SK-MEL-5 (cell line): ENCODE measurements around the gene HIP1R. TPM values are rescaled to one million over a fixed set of nuclear protein-coding genes. Genes with fewer than 3 reads are reported as not detected.
A peak's percentile ranks its signal among the peaks of the same experiment; 100 is the strongest.

ENCODE experiments used
- DNase-seq: peaks from one replicate; pipeline ENCODE4 v3.0.0-alpha.2; 2016; ENCODE audit warnings: low read depth, low spot score
- in situ Hi-C: cut with HindIII; loops from 2 replicates; pipeline ENCODE4 v1.10.0; 2016; ENCODE audit warnings: low sequenced_read_pairs, high pct_unique_total_duplicates, low pct_unique_long_range_greater_than_20kb
- total RNA-seq: library from RNA; depleted of rRNA; stranded (reverse); fragments of >200 nt; shearing (Covaris generic); gene quantifications from 2 replicates; pipeline ENCODE4 v1.2.3, GENCODE V29; 2014

HIP1R gene
- total RNA-seq, 1 experiment from 2014 or later, result 30.7 TPM

GRCh38 chr12:122843455-122843854 lies 8.2 kb downstream of the HIP1R start:
- in situ Hi-C loops, result no loop called here
- no peak for DNase-seq

- in situ Hi-C loops, result no loop called here
- DNase-seq, result peak; percentile 44
These were observed 9.2 kb downstream of the HIP1R start for GRCh38 chr12:122844366-122844971.

GRCh38 chr12:122845041-122845864 lies 10.0 kb downstream of the HIP1R start:
- in situ Hi-C loops, result no loop called here

GRCh38 chr12:122845865-122846621 lies 10.8 kb downstream of the HIP1R start:
- no peak for DNase-seq
- in situ Hi-C loops, result no loop called here

More at GRCh38 chr12:122845041-122845864, 10.0 kb downstream of the HIP1R start:
- DNase-seq, result no peak

- DNase-seq, result no peak
- in situ Hi-C loops, result no loop called here
These were observed 11.6 kb downstream of the HIP1R start for GRCh38 chr12:122846622-122847515.

- no peak for DNase-seq
- in situ Hi-C loops, result no loop called here
These were observed 12.2 kb downstream of the HIP1R start for GRCh38 chr12:122847516-122847836.

GRCh38 chr12:122847921-122848421 lies 12.7 kb downstream of the HIP1R start:
- in situ Hi-C loops, result no loop called here
- no peak for DNase-seq

- DNase-seq, result no peak
- in situ Hi-C loops, result no loop called here
These were observed 13.5 kb downstream of the HIP1R start for GRCh38 chr12:122848471-122849351.

GRCh38 chr12:122849352-122850047 lies 14.2 kb downstream of the HIP1R start:
- no peak for DNase-seq
- in situ Hi-C loops, result no loop called here

- in situ Hi-C loops, result no loop called here
- no peak for DNase-seq
These were observed 14.8 kb downstream of the HIP1R start for GRCh38 chr12:122850048-122850445.

- in situ Hi-C loops, result no loop called here
- no peak for DNase-seq
These were observed 15.6 kb downstream of the HIP1R start for GRCh38 chr12:122850695-122851350.

GRCh38 chr12:122851820-122852219 lies 16.6 kb downstream of the HIP1R start:
- no peak for DNase-seq

GRCh38 chr12:122852336-122853275 lies 17.3 kb downstream of the HIP1R start:
- in situ Hi-C loops, result no loop called here
- DNase-seq, result no peak

More at GRCh38 chr12:122851820-122852219, 16.6 kb downstream of the HIP1R start:
- in situ Hi-C loops, result no loop called here

GRCh38 chr12:122853582-122854245 lies 18.5 kb downstream of the HIP1R start:
- in situ Hi-C loops, result no loop called here
- no peak for DNase-seq
